ENCODE measurements around the gene PPM1N.

The PPM1N gene

GRCh38 chr19:45469132-45469944, 28.9 kb upstream of the PPM1N start:
- peak overlapping the region; percentile 27 to 100 (median 91) for H3K27ac ChIP-seq
- peak overlapping the region; percentile 41 to 80 (median 62) for H3K4me3 ChIP-seq

GRCh38 chr19:45469945-45470761, 28.1 kb upstream of the PPM1N start:
- peak overlapping the region; percentile 41 to 80 (median 62) for H3K4me3 ChIP-seq
- peak overlapping the region in 20 of 21 experiments; percentile 48 to 100 (median 92) for H3K27ac ChIP-seq

DNA sequence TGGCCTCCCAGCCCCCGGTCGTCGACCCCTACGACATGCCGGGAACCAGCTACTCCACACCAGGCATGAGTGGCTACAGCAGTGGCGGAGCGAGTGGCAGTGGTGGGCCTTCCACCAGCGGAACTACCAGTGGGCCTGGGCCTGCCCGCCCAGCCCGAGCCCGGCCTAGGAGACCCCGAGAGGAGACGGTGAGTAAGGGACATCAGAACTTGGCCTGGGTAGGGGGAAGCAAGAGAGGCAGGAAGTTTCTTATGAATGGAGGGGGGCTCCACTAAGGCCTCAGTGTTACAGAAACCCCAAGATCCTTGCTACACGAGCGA, 27.5 kb upstream of the PPM1N start:
- peak overlapping the region in 1 of 7 experiments; percentile 78 for H3K4me3 ChIP-seq
- peak overlapping the region in 5 of 21 experiments; percentile 84 to 95 (median 92) for H3K27ac ChIP-seq

GRCh38 chr19:45471111-45471930, 26.9 kb upstream of the PPM1N start:
- H3K4me3 ChIP-seq: peak overlapping the region in 1 of 7 experiments; percentile 78
- H3K27ac ChIP-seq: peak overlapping the region in 2 of 21 experiments; percentile 90 to 94

DNA sequence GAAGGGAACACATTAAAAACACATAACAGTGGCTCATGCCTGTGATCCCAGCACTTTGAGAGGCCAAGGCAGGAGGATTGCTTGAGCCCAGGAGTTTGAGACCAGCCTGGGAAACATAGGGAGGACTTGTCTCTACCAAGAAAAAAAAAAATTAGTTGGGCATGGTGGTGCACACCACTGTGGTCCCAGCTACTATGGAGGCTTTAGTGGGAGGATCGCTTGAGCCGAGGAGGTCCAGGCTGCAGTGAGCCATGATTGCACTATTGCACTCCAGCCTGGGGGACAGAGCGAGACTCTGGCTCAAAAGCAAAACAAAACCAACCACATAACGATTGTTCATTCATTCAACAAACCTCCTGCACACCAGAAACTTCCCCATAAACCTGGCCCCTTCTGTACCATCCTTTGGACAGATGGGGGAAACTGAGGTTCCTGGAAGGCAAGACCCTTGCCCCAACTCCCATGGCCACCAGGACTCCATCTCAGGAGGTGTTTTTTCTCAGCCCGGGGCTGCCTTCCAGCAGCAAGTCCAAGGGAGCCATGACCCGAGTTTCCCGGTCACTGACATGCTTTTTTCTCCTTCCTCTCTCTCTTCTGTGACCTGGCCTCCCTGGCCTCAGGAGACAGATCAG, 26.2 kb upstream of the PPM1N start:
- no peak overlapping the region for H3K4me3 ChIP-seq
- H3K27ac ChIP-seq: no peak overlapping the region

DNA sequence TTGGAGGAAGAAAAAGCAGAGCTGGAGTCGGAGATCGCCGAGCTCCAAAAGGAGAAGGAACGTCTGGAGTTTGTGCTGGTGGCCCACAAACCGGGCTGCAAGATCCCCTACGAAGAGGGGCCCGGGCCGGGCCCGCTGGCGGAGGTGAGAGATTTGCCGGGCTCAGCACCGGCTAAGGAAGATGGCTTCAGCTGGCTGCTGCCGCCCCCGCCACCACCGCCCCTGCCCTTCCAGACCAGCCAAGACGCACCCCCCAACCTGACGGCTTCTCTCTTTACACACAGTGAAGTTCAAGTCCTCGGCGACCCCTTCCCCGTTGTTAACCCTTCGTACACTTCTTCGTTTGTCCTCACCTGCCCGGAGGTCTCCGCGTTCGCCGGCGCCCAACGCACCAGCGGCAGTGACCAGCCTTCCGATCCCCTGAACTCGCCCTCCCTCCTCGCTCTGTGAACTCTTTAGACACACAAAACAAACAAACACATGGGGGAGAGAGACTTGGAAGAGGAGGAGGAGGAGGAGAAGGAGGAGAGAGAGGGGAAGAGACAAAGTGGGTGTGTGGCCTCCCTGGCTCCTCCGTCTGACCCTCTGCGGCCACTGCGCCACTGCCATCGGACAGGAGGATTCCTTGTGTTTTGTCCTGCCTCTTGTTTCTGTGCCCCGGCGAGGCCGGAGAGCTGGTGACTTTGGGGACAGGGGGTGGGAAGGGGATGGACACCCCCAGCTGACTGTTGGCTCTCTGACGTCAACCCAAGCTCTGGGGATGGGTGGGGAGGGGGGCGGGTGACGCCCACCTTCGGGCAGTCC, 25.5 kb upstream of the PPM1N start:
- no peak overlapping the region for H3K27ac ChIP-seq
- H3K4me3 ChIP-seq: no peak overlapping the region

GRCh38 chr19:45473367-45473681, 24.9 kb upstream of the PPM1N start:
- H3K27ac ChIP-seq: no peak overlapping the region
- no peak overlapping the region for H3K4me3 ChIP-seq

- H3K27ac ChIP-seq: no peak overlapping the region
Observed at GRCh38 chr19:45473682-45474605, 24.3 kb upstream of the PPM1N start.

DNA sequence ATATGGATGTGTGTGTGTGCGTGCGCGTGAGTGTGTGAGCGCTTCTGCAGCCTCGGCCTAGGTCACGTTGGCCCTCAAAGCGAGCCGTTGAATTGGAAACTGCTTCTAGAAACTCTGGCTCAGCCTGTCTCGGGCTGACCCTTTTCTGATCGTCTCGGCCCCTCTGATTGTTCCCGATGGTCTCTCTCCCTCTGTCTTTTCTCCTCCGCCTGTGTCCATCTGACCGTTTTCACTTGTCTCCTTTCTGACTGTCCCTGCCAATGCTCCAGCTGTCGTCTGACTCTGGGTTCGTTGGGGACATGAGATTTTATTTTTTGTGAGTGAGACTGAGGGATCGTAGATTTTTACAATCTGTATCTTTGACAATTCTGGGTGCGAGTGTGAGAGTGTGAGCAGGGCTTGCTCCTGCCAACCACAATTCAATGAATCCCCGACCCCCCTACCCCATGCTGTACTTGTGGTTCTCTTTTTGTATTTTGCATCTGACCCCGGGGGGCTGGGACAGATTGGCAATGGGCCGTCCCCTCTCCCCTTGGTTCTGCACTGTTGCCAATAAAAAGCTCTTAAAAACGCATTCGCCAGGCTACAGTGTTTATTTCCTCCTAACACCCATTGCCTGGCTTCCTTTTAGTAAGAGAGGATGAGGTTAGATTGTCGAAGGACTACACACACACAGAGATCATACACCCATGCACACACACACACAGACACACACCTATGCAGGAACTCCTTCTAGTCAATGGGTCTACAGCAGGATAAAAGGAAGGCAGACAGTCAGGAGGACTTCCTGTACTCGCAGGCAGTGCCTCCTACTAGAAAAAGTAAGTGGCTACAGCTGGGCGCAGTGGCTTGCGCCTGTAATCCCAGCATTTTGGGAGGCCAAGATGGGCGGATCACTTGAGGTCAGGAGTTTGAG, 23.4 kb upstream of the PPM1N start:
- no peak overlapping the region for H3K27ac ChIP-seq
- H3K4me3 ChIP-seq: no peak overlapping the region

More at GRCh38 chr19:45473682-45474605, 24.3 kb upstream of the PPM1N start:
- H3K4me3 ChIP-seq: no peak overlapping the region

GRCh38 chr19:45475537-45476291, 22.5 kb upstream of the PPM1N start:
- H3K4me3 ChIP-seq: no peak overlapping the region
- H3K27ac ChIP-seq: no peak overlapping the region

GRCh38 chr19:45476304-45476703, 21.9 kb upstream of the PPM1N start:
- H3K4me3 ChIP-seq: no peak overlapping the region
- H3K27ac ChIP-seq: no peak overlapping the region

DNA sequence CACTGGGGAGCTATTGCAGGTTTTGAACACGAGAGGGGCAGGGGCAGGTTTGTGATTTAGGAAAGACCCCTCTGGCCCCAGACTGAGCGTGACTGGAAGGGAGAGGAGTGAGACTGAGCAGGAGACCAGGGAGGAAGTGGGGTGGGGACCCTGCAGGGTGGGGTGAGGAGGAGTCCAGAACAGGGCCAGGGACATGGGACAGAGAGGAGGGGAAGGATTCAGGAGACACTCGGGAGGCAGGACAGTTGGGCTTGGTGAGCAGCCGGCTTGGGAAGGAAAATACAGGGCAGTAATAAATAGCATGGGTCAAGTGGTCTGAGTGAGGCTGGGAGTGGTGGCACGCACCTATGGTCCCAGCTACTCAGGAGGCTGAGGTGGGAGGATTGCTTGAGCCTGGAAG, 21.1 kb upstream of the PPM1N start:
- Histone ChIP-seq H3K27ac (peak overlapping the region in 2 of 21 experiments; percentile 19 to 98), H3K4me3 (no peak overlapping the region)

DNA sequence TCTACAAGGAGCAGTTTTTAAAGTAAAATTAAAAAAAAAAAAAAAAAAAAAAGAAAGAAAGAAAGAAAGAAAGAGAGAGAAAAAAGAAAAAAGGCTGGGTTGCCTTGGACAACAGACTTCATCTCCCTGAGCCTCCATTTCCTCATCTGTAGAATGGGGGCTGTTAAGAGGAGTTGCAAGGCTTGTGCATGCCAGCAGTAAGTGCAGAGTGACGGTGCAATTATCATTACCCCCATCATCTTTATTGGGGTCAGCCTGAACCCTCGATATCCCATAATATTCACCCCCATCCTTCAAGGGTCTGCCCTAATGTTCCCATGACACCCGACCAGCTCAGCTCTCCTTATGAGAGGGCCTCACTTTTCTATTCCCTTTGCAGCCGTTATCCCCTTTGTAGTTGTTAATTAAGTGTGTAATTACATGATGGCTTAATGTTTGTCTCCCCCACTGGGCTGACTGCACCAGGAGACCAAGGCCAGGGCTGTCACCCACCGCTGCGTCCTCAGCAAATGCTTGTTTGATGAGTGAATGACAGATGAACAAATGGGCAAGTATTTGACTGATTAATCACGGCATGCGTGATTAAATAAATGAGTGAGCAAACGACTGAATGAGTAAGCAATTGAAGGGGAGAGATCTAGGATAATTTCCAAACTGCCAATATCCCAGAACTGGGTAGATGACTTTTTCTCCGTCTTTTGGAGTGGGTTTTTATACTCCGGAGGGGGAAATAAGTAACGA, 20.4 kb upstream of the PPM1N start:
- peak overlapping the region in 20 of 21 experiments; percentile 71 to 100 (median 95) for H3K27ac ChIP-seq
- peak overlapping the region; percentile 19 to 50 (median 40) for H3K4me3 ChIP-seq

DNA sequence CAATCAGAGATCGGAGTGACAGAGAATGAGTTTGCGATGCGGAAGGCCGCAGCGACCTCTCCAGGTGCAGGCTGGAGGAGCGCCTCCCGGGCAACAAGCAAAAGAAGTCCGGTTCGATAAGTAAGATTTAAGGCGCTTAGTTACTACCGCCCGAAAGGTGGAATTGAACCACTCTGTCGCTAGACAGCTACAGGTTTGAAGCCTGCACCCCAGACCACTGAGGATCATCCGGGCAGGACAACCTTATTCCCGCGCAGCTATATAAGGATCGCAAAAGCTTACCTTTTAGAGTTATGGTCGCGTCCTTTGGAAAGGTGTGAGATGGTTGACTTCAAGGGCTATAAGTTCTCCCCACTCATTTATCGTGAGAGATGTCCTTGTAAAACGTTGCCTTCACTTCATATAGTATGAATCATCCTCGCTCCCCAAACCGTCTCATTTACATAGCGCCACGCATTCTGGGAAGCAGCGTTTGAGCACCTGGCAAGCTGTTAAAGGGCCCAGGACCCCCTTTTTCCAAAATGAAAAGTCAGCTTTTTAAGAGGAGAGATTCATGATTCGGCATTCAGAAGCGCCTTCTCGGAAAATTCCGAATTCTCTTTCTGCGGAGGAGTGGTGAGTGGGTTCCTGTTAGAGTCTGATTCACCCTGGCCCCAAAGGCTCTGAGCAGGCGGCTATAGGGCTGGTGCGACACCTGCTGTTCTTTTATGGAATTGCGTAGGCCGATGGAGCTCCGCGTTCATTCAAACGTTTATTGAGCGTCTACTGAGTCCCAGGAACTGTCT, 19.6 kb upstream of the PPM1N start:
- H3K27ac ChIP-seq: peak overlapping the region; percentile 71 to 100 (median 95)
- H3K4me3 ChIP-seq: peak overlapping the region; percentile 19 to 50 (median 40)

DNA sequence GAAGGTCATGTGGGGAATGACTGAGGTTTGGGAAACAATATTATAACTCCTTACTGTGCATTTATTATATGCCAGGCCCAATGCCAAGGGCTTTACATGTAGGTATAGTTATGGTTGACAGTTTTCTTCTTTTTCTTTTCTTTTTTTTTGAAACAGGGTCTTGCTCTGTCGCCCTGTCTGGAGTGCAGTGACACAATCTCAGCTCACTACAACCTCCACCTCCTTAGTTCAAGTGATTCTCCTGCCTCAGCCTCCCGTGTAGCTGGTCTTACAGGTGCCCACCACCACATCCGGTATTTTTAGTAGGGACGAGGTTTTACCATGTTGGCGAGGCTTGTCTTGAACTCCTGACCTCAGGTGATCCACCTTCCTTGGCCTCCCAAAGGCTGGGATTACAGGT, 15.2 kb upstream of the PPM1N start:
- Histone ChIP-seq H3K27ac (no peak overlapping the region), H3K4me3 (no peak overlapping the region)

Data from skin epidermis (tissue), 12 donors.